GM21723 (cell line): Measurements from ENCODE around the gene ATXN2.
A peak's percentile ranks its signal among the peaks of the same experiment; 100 is the strongest.
"Not testable (repeated sequence)": the region's sequence is repeated elsewhere in the genome, so short reads cannot be mapped to it uniquely, and the experiment has no call there.

Experiments used
- ATAC-seq: cut with Tn5 transposase; IDR thresholded peaks from one replicate; pipeline ENCODE4 v1.9.1; 2021; ENCODE audit warnings: mild to moderate bottlenecking, moderate library complexity; ENCODE audit not compliant: unreplicated experiment

ATXN2 gene

DNA sequence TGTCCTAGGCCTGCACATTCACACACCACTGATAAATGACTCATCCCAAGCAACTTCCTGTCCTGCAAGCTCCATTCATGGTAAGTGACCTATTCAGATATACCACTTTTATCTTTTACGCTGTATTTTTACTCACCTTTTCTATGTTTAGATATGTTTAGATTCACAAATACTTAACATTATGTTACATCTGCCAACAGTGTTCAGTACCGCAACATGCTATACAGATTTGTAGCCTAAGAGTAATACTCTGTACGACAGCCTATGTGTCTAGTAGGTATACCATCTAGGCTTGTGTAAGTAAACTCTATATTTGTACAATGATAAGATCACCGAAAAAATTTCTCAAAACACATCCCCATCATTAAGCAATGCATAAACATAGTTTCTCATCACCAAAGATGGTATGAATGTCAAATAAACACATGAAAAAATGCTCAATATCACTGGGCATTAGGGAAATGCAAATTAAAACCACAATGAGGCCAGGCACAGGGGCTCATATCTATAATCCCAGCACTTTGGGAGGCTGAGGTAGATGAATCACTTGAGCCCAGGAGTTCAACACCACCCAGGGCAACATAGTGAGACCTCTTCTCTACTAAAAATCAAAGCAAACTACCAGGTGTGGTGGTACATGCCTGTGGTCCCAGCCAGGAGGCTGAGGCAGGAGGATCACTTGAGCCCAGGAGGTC is 20.7 kb downstream of the ATXN2 start:
- no peak for ATAC-seq

DNA sequence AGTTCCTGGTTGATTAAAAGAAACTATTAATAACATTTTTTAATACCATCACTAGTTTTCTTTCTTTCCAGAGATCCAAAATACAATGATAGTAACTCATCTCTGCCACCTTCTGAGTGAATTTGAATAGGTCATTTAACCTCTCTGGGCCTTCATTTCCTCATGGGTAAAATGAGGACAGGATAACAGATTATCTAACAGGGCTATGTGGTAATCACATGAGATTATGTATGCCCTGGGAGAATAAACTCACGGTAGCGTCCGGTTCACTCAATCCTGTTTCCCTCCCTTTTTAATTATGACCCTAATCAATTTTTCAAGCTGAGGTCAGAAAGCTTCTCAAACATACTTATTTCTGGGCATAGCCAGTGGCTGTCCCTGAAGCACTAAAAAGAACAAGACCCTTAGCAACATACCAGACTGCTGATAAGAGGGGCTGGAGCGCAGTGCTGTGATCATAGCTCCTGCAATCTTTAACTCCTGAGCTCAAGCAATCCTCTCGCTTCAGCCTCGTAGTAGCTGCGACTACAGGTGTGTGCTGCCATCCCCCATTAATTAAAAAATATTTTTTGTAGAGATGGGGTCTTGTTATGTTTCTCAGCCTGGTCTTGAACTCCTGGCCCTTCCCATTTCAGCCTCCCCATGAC is 24.2 kb downstream of the ATXN2 start:
- no peak for ATAC-seq

DNA sequence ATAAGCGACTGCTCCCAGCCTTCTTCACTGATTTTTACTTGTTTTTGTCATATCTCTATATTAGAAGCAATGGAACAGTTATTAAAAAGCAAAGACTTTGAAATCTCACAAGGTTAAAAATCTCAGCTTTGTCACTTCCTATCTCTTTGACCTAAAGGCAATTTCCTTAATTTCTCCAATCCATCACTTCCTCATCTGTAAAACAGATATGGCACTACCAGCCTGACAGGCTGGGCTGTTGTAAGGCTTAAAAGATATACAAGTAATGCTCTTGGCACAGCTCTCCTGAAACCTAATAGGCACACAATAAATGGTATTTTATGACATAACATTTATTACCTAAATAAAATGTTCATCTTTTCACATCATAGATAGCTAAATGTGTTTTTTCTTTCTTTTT is 25.6 kb downstream of the ATXN2 start:
- no peak for ATAC-seq

DNA sequence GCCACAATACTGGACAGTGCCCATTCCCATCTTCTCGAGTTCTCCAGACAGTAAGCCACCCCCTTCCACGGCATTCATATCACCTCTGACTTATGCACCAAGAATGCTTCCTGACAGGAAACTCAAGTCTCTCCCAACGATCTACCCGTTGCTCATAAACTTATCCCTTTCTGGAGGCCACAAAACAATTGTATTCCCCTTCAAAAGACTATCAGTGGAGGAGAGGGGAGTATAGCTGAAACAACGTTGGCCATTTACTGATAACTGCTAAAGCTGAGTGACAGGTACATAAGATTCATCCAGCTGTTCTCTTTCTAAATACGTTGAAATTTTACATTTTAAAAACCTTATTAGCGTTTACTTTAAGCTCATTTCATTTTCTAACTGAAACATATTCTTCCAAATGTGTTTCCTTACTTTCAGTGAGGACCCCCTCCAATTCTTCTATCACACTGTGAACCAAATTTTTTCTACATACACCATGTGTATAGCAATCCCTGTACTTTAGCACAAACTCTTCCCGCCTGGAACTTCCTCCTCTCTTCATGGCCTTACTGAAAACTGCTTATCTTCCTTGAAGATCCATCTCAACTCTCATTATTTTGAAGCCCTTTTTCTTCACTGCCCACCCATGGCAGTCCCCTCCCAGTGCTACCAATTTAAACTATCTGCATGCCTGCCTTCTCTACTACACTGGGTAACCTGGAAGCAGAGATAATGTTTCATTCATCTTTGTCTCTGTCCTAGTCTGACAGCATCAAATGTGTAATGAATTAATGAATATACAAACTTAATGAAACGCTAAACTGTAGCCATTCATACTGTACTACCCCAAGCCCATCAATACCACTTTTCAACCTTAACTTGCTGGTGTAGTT is 28.8 kb downstream of the ATXN2 start:
- no peak for ATAC-seq

DNA sequence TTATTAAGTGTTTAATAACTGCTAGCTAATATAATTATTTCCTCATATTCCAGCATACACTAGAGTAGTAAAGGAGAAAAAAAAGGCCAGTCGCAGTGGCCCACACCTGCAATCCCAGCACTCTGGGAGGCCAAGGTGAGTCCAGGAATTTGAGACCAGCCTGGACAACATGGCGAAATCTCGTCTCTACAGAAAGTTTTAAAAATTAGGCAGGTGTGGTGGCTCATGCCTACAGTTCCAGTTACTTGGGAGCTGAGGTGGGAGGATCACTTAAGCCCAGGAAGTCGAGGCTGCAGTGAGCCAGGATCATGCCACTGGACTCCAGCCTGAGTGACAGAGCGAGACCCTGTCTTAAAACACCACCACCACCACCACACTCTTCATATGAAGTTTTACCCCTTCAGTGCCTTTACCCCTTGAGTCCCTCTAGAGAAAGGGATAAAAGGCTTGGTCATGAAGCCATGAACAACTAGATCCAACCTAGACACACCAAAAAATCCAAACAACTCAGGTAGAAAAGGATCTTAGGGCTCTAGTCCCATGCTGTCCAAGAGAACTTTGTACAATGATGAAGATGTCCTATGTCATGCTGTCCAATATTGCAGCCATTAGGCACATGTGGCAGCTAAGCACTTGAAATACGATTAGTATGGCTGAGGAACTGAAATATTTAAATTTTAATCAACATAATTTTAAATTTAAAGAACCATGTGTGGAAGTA is 29.6 kb downstream of the ATXN2 start:
- no peak for ATAC-seq

DNA sequence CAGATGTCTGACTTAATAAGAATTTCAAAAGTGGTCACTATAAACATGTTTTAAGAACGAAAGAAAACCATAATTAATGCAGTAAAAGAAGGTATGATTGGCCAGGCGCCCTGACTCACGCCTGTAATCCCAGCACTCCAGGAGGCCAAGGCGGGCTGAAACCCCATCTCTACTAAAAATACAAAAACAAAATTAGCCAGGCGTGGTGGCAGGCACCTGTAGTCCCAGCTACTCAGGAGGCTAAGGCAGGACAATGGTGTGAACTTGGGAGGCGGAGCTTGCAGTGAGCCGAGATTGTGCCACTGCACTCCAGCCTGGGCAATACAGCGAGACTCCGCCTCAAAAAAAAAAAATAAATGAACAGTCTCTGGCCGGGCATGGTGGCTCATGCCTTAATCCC is 38.3 kb downstream of the ATXN2 start:
- not testable (repeated sequence) for ATAC-seq

DNA sequence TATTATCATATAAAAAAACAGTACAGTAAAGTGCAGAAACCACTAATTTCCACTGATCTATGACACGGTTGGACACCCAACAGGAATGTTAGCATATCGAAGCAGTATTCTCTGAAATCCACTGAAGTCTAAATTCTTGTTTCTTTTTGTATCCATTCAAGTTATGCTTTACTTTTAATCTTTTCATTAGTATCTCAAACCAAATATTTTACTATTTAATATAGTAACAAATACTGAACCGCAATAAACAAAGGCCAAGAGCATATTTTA is 41.1 kb downstream of the ATXN2 start:
- ATAC-seq: no peak

DNA sequence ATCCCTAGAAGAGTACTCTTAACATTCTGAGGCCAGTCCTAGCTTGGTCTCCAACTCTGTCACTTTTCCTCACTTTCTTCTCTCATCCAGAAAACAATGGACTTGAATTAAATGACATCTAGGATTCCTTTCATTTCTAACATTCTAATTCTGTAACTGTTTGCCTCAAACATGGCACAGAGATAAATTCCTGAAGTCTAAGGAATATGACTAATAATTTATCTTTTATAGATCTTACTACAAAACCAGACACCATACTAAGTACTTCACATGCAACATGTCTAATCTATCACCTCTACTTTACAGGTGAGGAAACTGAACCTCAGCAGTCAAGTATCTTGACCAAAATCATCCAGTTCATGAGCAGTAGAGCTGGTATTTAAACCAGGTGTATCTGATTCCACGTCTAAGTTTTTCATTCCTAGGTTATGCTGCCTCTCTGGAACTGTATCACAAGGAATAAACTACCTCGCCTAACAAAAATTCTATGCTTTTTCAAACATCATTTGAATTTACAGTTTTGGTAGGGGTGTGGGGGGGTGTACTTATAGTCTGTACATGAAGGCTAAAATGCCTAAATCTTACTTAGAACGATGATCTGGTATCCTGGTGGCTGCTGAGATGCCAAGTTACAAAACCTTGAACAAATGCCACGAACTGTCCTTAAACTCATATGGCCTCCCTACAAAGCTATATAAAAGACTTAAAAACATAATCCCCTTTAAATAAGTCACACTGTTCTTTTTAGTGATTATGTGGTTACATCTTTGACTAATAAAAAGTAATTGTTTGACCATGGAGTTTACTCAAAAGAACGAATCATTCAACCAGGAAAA is 41.6 kb downstream of the ATXN2 start:
- ATAC-seq: no peak

DNA sequence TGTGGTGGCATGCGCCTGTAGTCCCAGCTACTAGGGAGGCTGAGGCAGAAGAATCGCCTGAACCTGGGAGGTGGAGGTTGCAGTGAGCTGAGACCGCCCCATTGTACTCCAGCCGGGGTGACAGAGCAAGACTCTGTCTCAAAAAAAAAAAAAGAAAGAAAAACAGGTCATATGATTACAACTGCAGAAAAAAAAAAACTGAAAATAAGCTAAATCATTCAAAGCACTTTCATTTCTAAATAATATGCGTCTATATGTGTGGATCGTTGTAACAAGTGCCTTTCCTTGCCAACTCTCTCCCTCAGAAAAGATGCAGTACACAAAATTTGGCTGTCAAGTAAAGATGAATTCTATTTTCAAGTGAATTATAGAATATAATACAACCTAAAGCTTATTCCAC is 42.4 kb downstream of the ATXN2 start:
- ATAC-seq: no peak

DNA sequence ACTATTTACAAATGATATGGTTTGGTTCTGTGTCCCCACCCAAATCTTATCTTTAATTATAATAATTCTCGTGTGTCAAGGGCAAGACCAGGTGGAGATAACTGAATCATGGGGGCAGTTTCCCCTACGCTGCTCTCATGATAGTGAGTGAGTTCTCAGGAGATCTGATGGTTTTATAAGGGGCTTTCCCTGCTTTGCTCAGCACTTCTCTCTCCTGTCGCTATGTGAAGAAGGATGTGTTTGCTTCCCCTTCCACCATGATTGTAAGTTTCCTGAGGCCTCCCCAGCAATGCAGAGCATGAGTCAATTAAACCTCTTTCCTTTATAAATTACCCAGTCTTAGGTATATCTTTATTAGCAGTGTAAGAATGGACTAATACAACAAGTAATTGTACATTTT is 43.8 kb downstream of the ATXN2 start:
- ATAC-seq: not testable (repeated sequence)

DNA sequence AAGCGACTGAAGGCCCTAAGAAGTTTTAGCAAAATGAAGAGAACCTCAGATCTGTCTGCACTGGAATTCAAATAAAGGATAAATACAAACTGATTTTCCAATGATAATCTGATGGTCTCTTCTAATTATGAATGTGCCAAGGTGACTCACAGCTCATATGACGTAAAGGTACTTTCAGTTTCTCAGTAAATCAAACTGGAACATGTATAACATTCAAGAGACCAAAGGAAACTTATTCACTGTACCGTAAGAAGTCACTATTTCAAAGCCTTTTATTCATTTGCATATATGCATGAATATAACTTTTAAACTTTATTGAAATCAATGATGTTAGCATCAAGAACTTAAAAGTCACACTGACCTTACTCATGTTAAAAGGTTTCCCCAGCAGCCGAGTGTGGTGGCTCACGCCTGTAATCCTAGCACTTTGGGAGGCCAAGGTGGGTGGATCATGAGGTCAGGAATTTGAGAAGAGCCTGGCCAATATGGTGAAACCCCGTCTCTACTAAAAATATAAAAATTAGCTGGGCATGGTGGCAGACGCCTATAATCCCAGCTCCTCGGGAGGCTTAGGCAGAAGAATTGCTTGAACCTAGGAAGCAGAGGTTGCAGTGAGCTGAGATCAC is 52.2 kb downstream of the ATXN2 start:
- no peak for ATAC-seq

DNA sequence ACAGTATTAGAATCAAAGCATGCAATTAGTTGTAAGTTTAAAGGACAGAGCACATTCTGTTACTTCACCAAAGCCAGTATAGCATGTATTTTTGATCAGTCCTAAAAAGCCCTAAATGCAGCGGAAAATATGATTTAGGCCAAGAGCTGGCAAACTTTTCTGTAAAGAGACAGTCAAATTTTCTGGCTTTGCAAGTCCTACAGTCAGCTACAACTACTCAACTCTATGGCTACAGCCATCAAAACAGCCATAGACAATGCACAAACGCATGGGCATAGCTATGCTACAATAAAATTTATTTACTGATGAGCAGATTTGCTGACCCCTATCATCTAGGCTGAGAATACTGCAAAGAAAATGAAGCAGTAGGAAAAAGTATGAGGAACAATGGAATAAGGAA is 52.9 kb downstream of the ATXN2 start:
- no peak for ATAC-seq

DNA sequence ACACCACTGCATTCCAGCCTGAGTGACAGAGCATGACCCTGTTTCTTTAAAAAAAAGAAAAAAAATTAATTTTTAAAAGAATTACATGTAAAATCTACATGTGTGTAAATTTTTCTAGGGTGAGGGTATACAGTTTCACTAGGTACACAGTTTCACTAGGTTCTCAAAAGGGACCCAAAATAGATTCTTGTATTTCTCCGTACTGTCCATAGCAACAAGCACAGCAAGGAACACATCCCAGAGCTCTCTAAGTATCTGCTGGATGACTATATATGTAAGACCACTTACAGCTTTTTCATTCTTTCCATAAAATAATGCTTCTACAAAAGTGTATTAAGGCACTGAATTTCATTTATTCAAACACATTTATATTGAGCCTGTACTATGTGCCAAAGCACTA is 55.1 kb downstream of the ATXN2 start:
- ATAC-seq: no peak

DNA sequence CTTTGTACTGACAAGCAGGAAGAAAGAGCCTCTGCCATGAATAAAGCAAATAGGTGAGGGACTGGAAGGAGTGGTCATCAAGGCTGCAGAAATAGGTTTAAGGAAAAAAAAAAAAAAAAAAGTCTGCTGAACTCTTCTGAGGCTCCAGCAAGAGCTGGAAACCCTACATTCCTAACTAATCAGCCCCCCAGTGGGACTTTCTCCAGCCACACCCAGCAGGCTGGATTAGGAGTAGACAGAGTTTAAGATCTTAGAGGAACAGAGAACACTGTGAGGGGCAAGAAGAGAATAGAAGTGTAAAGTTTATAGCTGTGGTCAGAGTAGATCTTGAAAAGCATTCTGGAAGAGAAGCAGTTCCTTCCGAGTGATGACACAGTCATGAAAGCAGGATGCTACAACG is 66.4 kb downstream of the ATXN2 start:
- ATAC-seq: no peak

DNA sequence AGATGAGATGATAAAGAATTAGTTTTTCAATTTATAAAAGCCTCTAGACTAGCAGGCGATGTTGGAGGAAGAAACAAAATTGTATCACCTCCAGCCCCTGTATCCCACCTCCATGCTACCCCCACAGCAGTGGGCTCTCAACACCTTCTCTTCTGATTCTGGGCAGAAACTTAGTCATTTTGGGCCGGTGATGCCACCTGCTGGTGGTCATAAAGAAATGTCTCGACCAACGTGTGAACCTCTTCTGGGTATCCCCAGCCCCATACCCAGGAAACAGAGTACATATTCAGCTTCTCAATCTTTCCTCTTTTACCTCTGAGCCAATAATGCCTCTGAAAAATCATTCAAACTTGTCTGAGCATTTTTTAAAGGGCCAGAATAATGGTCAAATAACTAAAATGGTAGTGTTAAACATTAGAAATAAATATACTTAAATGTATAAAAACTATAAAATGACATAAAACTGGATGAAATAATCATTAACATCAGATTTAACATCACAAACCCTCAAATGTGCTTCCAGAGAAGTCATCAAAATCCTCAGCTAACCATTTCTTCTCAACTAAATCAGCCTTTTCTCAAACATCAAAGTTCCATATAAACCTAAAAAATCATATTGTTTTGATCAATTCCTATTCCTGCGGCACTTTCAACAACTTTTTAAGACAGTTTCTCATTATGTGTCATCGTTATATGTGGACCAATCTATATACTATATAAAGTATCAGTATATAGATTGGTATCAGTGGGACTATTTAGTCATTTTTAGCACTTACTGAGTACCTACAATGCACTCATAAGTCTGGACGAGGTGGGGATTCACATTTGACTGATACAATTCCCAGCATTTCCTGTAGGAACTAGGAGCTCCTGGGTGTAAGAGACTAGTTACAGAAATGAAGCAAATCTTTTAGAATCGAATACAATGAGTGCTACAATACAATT is 69.4 kb downstream of the ATXN2 start:
- peak; percentile 51 for ATAC-seq

DNA sequence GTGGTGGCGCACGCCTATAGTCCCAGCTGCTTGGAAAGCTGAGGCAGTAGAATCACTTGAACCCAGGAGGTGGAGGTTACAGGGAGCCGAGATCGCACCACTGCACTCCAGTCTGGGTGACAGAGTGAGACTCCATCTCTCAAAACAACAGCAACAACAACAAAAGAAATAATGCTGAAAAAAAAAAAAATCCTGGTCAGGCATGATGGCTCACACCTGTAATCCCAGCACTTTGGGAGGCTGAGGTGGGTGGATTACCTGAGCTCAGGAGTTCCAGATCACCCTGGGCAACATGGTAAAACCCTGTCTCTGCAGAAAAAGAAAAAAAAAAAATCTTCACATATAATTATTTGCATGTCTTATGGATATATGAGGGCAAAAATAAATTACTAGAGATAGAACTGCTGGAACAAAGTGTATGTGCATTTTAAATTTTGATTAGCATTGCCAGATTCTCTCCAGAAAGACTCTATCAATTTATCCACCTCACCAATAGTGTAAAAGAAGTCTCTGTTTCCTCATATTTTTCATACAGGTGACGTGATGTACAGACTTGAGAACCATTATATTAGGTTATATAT is 75.4 kb downstream of the ATXN2 start:
- ATAC-seq: no peak

DNA sequence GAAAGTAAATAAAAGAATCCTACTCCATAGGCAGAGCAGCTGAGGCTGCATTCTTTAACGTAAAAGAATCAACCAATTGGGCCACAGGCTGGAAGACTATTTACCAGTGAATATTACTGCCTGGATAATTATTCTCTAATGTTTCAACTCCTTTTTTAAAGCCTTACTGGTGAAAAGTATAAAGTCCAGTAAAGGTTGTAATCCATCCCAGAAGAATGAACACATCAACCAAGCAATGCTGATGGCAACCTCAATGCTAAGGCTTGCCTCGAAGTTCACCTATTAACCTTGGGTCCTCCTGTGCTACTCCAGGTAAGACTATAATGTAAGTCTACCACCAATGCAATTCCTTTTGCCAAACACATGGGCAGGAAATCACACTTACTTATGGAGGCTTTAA is 77.3 kb downstream of the ATXN2 start:
- ATAC-seq: no peak

DNA sequence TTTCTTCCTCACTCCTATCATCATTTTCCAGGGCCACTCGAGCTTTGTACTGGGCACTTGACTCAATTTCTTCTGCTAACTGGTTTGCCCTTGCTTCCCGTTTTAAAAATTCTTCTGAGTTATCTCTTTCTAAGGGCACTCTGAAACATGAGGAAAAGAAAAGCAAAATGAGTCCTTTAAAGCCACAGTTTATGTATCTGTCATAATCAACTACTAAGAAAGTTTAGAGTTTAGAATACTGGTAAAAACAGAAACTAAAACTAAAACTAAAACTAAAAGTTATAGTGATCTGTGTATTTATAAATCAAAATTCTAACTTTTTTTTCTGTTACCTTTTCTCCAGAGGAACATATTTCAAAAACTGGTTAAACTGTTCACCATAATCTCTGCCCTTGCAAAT is 79.2 kb downstream of the ATXN2 start:
- ATAC-seq: no peak

DNA sequence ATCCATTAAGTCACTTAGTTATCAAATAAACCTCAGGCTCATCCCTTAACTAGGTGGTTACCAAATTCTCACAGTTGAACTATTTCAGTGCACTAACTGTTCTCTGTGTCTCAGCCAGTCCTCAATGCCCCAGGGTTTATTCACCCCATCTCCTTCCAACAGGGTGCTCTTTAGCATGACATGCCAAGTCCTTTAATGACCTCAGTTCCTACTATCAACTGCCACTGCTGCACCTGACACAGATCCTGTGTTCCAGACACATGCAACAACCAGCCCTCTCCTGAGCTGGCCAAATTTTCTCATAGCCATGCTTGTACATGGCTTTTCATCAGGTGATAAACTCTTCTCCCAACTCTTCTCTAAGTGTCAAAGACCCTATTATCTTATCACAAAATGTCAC is 80.0 kb downstream of the ATXN2 start:
- ATAC-seq: no peak
